ENCODE measurements around the gene GUK1.

The GUK1 gene

DNA sequence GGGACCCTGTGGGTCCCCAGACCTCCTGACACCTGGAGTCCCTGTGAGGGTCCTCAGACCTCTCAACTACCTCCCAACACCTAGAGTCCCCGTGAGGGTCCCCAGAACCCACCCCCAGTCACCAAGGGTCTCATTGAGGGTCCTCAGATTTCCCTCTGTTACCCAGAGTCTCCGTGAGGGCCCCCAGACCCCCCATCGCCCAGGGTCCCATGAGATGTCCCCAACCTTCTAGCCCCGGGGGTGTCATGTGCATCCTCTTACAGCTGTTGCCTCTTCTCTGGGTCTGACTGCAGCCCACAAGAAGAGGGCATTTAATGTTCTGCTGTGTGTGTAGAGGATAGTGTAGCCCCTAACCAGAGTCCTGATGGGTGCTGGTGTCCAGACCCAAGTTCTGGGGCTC, 7.7 kb downstream of the GUK1 start:
- Histone ChIP-seq H3K4me2 (ENCODE audit: low read length) (no peak overlapping the region), H3K4me3 (ENCODE audit: low read depth, low read length) (no peak overlapping the region), H2AFZ (no peak overlapping the region), H3K4me1 (peaks cover 6% of the 10 kb centered on the region), H3K27ac (no peak overlapping the region), H3K9ac (no peak overlapping the region), H3K79me2 (peaks cover 44% of the 10 kb centered on the region), H3K9me3 (ENCODE audit: control insufficient read depth, low read length) (no peaks in the 10 kb centered on the region), H3K27me3 (ENCODE audit: control insufficient read depth, insufficient read depth, low read length) (no peaks in the 10 kb centered on the region), H3K36me3 (ENCODE audit: control insufficient read depth, insufficient read depth, low read length) (no peaks in the 10 kb centered on the region)
- TF ChIP-seq, protein P1, sequence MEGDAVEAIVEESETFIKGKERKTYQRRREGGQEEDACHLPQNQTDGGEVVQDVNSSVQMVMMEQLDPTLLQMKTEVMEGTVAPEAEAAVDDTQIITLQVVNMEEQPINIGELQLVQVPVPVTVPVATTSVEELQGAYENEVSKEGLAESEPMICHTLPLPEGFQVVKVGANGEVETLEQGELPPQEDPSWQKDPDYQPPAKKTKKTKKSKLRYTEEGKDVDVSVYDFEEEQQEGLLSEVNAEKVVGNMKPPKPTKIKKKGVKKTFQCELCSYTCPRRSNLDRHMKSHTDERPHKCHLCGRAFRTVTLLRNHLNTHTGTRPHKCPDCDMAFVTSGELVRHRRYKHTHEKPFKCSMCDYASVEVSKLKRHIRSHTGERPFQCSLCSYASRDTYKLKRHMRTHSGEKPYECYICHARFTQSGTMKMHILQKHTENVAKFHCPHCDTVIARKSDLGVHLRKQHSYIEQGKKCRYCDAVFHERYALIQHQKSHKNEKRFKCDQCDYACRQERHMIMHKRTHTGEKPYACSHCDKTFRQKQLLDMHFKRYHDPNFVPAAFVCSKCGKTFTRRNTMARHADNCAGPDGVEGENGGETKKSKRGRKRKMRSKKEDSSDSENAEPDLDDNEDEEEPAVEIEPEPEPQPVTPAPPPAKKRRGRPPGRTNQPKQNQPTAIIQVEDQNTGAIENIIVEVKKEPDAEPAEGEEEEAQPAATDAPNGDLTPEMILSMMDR (IDR thresholded peaks at IDR 0.05) = no peak

DNA sequence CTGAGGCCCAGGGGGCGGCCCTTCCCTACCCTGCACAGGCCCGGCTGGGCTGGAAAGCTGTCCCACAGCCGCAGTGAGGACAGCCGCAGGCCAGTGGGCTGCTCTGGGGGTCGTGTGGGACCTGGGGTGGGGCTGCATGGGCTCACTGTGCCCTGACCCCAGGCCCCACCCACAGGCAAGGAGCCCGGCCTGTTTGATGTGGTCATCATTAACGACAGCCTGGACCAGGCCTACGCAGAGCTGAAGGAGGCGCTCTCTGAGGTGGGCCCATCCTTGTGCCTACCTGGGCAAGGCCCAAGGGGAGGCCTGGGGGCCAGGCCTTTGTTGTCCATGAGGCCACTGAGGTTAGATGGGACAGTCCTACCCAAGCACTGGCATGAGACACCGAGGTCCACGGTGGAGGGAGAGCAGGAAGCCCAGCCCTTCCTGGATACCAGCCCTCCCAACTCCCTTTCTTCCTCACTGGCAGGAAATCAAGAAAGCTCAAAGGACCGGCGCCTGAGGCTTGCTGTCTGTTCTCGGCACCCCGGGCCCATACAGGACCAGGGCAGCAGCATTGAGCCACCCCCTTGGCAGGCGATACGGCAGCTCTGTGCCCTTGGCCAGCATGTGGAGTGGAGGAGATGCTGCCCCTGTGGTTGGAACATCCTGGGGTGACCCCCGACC, 8.2 kb downstream of the GUK1 start:
- Histone ChIP-seq H3K4me3 (ENCODE audit: low read depth, low read length) (no peak overlapping the region), H3K9me3 (ENCODE audit: control insufficient read depth, low read length) (no peaks in the 10 kb centered on the region), H3K79me2 (peaks cover 39% of the 10 kb centered on the region), H2AFZ (no peak overlapping the region), H3K4me2 (ENCODE audit: low read length) (no peak overlapping the region), H3K36me3 (ENCODE audit: control insufficient read depth, insufficient read depth, low read length) (no peaks in the 10 kb centered on the region), H3K27ac (peak overlapping the region; percentile 91), H3K9ac (no peak overlapping the region), H3K4me1 (peaks cover 6% of the 10 kb centered on the region), H3K27me3 (ENCODE audit: control insufficient read depth, insufficient read depth, low read length) (no peaks in the 10 kb centered on the region)
- TF ChIP-seq, protein P1 (IDR thresholded peaks at IDR 0.05) = no peak

DNA sequence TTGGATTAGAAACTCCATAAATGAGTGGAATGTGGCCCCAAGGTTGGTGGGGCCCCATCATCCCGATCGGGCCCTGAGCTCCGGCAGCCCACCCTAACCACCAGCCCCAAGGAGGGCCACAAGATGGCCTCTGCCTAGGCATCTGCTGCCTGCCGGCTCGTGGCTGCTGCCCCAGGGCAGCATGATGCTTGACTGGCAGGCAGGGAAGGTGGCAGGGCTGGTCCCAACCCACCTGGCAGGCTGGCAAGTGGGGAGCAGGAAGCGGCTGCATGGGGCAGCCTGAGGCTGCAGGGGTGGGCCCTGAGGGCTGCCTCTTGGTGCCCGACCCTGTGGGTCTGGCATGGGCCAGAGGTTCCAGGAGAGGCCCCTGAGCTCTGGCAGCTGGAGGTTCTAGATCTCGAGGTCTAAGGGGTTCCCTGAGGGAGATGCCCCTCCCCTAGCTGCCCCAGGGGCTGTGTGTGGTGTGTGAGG, 8.9 kb downstream of the GUK1 start:
- peaks cover 6% of the 10 kb centered on the region for H3K4me1 ChIP-seq
- TF ChIP-seq, protein P1 (IDR thresholded peaks at IDR 0.05) = no peak

DNA sequence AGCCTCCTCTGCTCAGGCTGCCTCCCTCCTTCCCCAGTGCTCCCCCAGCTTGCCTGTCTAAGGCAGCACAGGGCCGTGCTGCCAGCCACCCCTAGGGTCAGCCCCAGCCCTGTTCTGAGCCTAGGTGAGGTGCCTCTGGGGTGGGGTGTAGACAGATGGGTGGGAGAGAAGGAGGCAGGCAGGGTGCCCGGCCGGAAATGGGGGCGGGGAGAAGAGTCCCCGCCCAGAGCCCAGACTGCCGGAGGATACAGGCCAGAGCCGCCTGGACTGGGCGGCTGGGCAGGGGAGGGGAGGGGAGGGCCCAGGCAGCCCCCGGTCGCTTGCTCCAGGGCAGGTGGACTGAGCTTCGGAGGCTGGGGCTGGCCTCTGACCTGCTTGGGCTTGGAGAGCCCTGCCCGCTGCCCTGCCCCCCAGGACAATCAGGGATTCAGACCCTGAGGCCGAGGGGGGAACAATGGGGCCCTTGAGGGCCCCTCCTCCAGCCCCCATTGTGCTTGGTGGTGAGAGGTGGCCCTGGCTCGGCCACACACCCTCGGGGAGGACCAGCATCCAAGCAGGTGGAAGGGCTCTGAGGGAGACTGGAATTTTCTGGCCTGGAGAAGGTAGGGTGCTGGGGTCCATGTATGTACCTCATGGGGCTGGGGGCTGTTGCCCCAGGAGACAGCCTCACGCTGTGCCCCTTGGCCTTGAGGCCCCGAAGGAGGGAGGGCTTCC, 9.5 kb downstream of the GUK1 start, which contains the start of gene GJC2:
GJC2 (plus strand) TSS at position 525 of the 714 bp plus-strand sequence. CDS start 7,829 bp downstream, outside the sequence.
- Histone ChIP-seq H3K79me2 (peaks cover 27% of the 10 kb centered on the region), H3K4me3 (ENCODE audit: low read depth, low read length) (peak within 1 kb of the TSS; percentile 41), H3K27ac (peak within 1 kb of the TSS; percentile 91), H3K36me3 (ENCODE audit: control insufficient read depth, insufficient read depth, low read length) (no peaks in the 10 kb centered on the region), H3K9ac (peak within 1 kb of the TSS; percentile 37), H3K27me3 (ENCODE audit: control insufficient read depth, insufficient read depth, low read length) (no peaks in the 10 kb centered on the region), H3K9me3 (ENCODE audit: control insufficient read depth, low read length) (no peaks in the 10 kb centered on the region), H3K4me1 (peaks cover 6% of the 10 kb centered on the region), H3K4me2 (ENCODE audit: low read length) (peak within 1 kb of the TSS; percentile 70), H2AFZ (peak within 1 kb of the TSS; percentile 38)
- TF ChIP-seq, protein P1 (IDR thresholded peaks at IDR 0.05) = no peak

More for the DNA sequence above, 8.9 kb downstream of the GUK1 start:
- Histone ChIP-seq H3K4me3 (ENCODE audit: low read depth, low read length) (no peak overlapping the region), H3K4me2 (ENCODE audit: low read length) (peak overlapping the region; percentile 70), H3K79me2 (peaks cover 32% of the 10 kb centered on the region), H2AFZ (peak overlapping the region; percentile 38), H3K9me3 (ENCODE audit: control insufficient read depth, low read length) (no peaks in the 10 kb centered on the region), H3K9ac (peak overlapping the region; percentile 11), H3K27me3 (ENCODE audit: control insufficient read depth, insufficient read depth, low read length) (no peaks in the 10 kb centered on the region), H3K27ac (peak overlapping the region; percentile 91), H3K36me3 (ENCODE audit: control insufficient read depth, insufficient read depth, low read length) (no peaks in the 10 kb centered on the region)

All from parathyroid adenoma (tissue), 2 donors.